Body of pancreas (tissue), 4 donors: ENCODE measurements around the gene ERI3. TPM values are rescaled to one million over a fixed set of nuclear protein-coding genes. Genes with fewer than 3 reads are reported as not detected.

ENCODE experiments used
- ATAC-seq: fragments of 150-250 bp; one replicate; pipeline ENCODE4 v1.9.1; 2016
- DNase-seq, 4 donors: peaks; one replicate each; pipeline ENCODE4 v3.0.0-alpha.2; 2019
- H3K27ac ChIP-seq, 4 donors: fragments of 200-600 bp; sonication (generic); 1 replicate in 3 of 4; 2 replicates in 1 of 4; pipeline versions ENCODE4 v1.5.1 to v1.6.1; 2016 to 2019; ENCODE audit warnings: mild to moderate bottlenecking in 1 of 4, mixed read lengths in 1 of 4, moderate library complexity in 1 of 4
- H3K27me3 ChIP-seq, 2 donors: fragments of 200-600 bp; sonication (generic); one replicate each; pipeline ENCODE4 v1.6.0; 2016; ENCODE audit warnings: mild to moderate bottlenecking in 1 of 2
- H3K36me3 ChIP-seq, 2 donors: fragments of 200-600 bp; sonication (generic); replicated peaks in 1 of 2; 2 replicates each; pipeline ENCODE4 v1.5.1; 2016; ENCODE audit warnings: low read depth in 2 of 2; ENCODE audit not compliant: insufficient read depth in 1 of 2
- H3K4me1 ChIP-seq: fragments of 200-600 bp; sonication (generic); one replicate; pipeline ENCODE4 v1.6.0; 2016
- H3K4me3 ChIP-seq, 2 donors: fragments of 200-600 bp; sonication (generic); 1 replicate in 1 of 2; 2 replicates in 1 of 2; pipeline ENCODE4 v1.5.1; 2016 to 2019
- H3K9me3 ChIP-seq, 3 donors: fragments of 200-600 bp; sonication (generic); 1 replicate in 2 of 3; 2 replicates in 1 of 3; pipeline ENCODE4 v1.5.1; 2016
- POLR2A ChIP-seq, 3 donors: fragments of 450-650 bp; IDR thresholded peaks; one replicate each; pipeline ENCODE4 v1.6.1; 2016; ENCODE audit warnings: antibody characterized with exemption in 3 of 3, mild to moderate bottlenecking in 2 of 3
- WGBS, 2 donors: methylation state at CpG; one replicate each; pipeline ENCODE4 v1.1.5; 2017; 5-methylcytosine and 5-hydroxymethylcytosine counted together
- intact Hi-C: fragments of 100-400 bp; cut with DNase I; formaldehyde crosslinking; loops from one replicate; pipeline ENCODE4 v1.15.1; 2023
- total RNA-seq, 2 donors: library from RNA; depleted of rRNA; stranded (reverse); fragments of >200 nt; gene quantifications; one replicate each; pipeline ENCODE4 v1.1.0, GENCODE V29; 2016
- TF ChIP-seq, protein P1 (sequence below), 7 experiments: fragments of 450-650 bp in 4 of 7; fragments of 200-600 bp in 3 of 7; sonication (generic) in 3 of 7; IDR thresholded peaks; one replicate each; pipeline ENCODE4 v1.5.1; 2016 to 2019; ENCODE audit warnings: antibody characterized with exemption in 7 of 7

The ERI3 gene
- total RNA-seq, 2 donors from 2014 or later, result 17.4 to 59.7 TPM

DNA sequence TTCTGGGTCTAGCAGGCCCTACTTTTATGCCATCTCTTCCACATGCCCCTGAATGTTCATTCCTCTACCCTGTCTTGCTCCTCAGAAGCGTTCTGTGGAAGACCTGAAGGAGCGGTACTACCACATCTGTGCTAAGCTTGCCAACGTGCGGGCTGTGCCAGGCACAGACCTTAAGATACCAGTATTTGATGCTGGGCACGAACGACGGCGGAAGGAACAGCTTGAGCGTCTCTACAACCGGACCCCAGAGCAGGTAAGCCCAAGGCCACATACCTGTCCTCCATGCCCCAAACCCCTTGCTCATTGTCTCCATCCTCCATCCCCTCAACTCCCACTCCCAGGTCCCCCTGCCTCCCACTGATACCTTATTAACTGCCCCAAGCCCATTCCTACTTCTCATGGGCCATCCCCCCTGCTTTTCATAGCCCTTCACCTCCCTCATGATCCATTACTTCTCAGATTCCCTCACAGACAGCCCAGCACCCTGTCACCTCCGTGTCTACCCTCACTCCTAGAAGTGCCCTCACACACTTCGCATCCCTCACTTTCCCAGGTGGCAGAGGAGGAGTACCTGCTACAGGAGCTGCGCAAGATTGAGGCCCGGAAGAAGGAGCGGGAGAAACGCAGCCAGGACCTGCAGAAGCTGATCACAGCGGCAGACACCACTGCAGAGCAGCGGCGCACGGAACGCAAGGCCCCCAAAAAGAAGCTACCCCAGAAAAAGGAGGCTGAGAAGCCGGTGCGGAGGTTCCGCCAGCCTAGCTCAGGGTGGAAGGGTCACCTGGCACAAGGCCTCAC is 136.4 kb downstream of the ERI3 start:
- intact Hi-C loops, result loop anchor here (5.0 kb wide), 1 partner anchor 99 kb away; no protein-coding TSS in a partner anchor
- Histone ChIP-seq H3K4me1 (peaks cover 21% of the 10 kb centered on the region), H3K9me3 (no peaks in the 10 kb centered on the region), H3K27me3 (no peaks in the 10 kb centered on the region), H3K4me3 (no peak overlapping the region), H3K36me3 (peaks cover 0 to 36% of the 10 kb centered on the region in 2 donors), H3K27ac (no peak overlapping the region)
- 84 to 93% methylated on average over 21 to 24 of the region's 24 CpGs for WGBS, 2 donors
- ATAC-seq (no peak), DNase-seq (no peak)
- TF ChIP-seq, protein P1, sequence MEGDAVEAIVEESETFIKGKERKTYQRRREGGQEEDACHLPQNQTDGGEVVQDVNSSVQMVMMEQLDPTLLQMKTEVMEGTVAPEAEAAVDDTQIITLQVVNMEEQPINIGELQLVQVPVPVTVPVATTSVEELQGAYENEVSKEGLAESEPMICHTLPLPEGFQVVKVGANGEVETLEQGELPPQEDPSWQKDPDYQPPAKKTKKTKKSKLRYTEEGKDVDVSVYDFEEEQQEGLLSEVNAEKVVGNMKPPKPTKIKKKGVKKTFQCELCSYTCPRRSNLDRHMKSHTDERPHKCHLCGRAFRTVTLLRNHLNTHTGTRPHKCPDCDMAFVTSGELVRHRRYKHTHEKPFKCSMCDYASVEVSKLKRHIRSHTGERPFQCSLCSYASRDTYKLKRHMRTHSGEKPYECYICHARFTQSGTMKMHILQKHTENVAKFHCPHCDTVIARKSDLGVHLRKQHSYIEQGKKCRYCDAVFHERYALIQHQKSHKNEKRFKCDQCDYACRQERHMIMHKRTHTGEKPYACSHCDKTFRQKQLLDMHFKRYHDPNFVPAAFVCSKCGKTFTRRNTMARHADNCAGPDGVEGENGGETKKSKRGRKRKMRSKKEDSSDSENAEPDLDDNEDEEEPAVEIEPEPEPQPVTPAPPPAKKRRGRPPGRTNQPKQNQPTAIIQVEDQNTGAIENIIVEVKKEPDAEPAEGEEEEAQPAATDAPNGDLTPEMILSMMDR (IDR thresholded peaks at IDR 0.05), result no peak
- no peak for TF ChIP-seq POLR2A (IDR thresholded peaks at IDR 0.05)

DNA sequence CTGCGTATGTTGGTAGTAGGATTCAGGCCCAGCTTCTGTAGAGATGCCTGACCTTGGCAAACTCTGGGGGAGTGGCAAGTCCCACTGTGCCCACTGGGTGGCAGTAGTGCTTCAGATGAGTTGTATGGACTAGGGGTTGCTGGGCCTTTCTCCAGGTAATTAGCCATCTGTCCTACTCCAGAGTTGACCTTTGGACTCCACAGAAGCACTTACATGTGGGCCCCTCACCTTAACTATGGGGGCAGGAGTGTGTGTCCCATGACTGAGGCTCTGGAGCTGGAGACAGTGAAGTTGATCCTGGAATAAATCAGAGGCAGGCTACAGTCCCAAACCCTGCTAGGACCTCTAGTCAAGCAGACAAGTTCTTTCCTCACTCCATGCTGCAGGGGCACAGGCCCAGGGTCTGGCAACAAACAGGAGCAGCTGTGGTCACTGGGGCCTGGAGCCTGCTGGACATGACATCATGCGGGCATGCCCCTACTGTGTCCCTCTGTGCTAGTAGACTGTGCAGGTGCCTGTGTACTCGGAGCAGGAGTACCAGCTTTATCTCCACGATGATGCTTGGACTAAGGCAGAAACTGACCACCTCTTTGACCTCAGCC is 137.1 kb downstream of the ERI3 start:
- intact Hi-C loops, result loop anchor here (5.0 kb wide), 1 partner anchor 99 kb away; no protein-coding TSS in a partner anchor

DNA sequence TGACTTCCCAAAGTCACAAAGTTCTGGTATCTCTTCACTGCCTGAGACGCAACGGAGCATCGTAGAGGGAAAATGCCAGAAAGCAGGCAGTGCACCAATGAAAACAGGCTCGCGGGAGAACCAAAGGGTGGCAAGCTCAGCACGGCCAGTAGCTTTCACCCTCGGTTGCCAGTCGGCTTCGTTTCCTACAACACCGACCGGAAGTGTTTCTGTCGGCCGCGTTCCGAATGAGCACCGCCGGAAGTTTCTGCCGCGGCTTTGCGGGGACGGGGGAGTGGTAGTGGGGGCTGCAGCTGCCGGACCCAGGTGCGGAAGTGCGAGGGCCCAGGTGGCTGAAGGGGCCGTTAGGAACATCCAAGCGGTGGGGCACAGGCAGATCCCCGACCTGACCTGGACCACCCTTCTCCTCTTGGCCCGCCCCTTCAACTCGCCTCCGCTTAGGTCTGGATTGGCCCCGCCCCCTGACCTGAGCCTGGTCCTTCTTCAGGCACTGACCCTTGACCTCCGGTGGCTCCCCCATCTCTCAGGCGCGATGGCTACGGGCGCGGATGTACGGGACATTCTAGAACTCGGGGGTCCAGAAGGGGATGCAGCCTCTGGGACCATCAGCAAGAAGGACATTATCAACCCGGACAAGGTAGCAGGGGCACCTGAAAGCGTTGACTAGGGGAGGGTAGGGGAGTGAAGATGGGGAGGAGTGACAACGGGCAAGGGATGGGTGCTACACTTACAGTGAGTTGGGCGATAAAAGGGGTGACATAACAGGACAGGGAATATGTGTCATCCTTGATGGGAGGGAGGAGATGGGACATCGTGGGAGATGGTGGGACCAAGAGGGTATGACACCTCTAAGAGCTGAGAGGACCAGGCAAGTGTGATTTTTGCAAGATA is 141.6 kb downstream of the ERI3 start, which contains the start of gene DMAP1:
DMAP1 (plus strand) TSS at position 250 of the 891 bp plus-strand sequence; CDS start at position 533, 283 bp downstream.
- intact Hi-C loops, result no loop called here

More for the DNA sequence above, 137.1 kb downstream of the ERI3 start:
- TF ChIP-seq POLR2A (IDR thresholded peaks at IDR 0.05), result peak in 1 of 3 donors; percentile 5
- TF ChIP-seq, protein P1 (IDR thresholded peaks at IDR 0.05), result peak; percentile 69 to 94 (median 92)
- H3K27ac ChIP-seq, result peak overlapping the region; percentile 19 to 52 (median 44)
- DNase-seq, result peak; percentile 87 to 93 (median 87)
- H3K4me3 ChIP-seq, result no peak overlapping the region
- WGBS, 2 donors, result 29 to 36% methylated on average over 2 to 4 of the region's 4 CpGs
- ATAC-seq, result peak; percentile 68
- H3K36me3 ChIP-seq, result peaks cover 0 to 36% of the 10 kb centered on the region in 2 donors
- H3K27me3 ChIP-seq, result no peaks in the 10 kb centered on the region
- H3K9me3 ChIP-seq, result no peaks in the 10 kb centered on the region
- peaks cover 22% of the 10 kb centered on the region for H3K4me1 ChIP-seq

More for the DNA sequence above, 141.6 kb downstream of the ERI3 start, which contains the start of gene DMAP1:
- DNase-seq (peak; percentile 86 to 89 (median 88)), ATAC-seq (peak; percentile 93)
- H3K27ac ChIP-seq, result peak within 1 kb of the TSS; percentile 57 to 79 (median 64)
- 0 to 2% methylated on average over 29 to 42 of the region's 44 CpGs for WGBS, 2 donors
- no peaks in the 10 kb centered on the region for H3K9me3 ChIP-seq
- H3K36me3 ChIP-seq, result peaks cover 0 to 12% of the 10 kb centered on the region in 2 donors
- peaks cover 29% of the 10 kb centered on the region for H3K4me1 ChIP-seq
- peak within 1 kb of the TSS; percentile 82 to 95 for H3K4me3 ChIP-seq
- TF ChIP-seq POLR2A (IDR thresholded peaks at IDR 0.05), result peak in 2 of 3 donors; percentile 55
- TF ChIP-seq, protein P1 (IDR thresholded peaks at IDR 0.05), result peak in 4 of 7 experiments; percentile 27 to 48 (median 42)
- no peaks in the 10 kb centered on the region for H3K27me3 ChIP-seq
